GM18873 (cell line): ENCODE results near the gene POU4F1.

Experiments used
- ATAC-seq: cut with Tn5 transposase; IDR thresholded peaks from one replicate; pipeline ENCODE4 v1.9.1; 2021; ENCODE audit warnings: mild to moderate bottlenecking, moderate library complexity, moderate number of reproducible peaks; ENCODE audit not compliant: unreplicated experiment, low FRiP score

The POU4F1 gene

DNA sequence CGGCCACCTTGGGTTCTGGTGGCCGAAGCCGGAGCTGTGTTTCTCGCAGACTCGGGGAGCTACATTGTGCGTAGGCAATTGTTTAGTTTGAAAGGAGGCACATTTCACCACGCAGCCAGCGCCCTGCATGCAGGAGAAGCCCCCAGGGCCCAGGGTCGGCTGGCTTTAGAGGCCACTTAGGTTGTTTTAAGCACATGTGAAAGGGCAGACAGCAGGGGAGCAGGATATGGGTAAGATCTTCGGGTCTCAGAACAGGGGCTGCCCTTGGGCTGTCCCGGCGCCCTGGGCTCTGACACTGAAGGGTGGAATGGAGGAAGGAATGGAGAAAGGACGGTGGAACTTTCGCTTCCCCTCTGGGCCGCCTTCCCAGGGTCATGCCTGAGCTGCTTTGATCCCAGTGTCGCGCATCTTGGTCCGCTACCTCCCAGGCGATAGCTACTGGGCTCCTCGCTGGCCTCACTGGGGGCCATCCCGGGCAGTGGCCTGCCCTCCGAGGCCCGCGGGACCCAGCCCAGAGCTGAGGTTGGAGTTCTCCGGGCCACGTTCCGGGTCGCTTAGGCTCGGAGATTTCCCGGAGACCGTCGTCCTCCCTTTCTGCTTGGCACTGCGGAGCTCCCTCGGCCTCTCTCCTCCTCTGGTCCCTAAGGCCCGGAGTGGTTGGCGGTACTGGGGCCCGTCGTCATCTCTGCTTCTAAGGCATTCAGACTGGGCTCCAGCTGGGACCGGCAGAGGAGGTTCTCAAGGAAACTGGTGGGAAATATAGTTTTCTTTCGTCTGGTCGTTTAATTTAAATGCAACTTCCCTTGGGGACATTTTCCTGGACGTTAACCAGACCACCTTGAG lies 4.3 kb upstream of the POU4F1 start:
- no peak for ATAC-seq

DNA sequence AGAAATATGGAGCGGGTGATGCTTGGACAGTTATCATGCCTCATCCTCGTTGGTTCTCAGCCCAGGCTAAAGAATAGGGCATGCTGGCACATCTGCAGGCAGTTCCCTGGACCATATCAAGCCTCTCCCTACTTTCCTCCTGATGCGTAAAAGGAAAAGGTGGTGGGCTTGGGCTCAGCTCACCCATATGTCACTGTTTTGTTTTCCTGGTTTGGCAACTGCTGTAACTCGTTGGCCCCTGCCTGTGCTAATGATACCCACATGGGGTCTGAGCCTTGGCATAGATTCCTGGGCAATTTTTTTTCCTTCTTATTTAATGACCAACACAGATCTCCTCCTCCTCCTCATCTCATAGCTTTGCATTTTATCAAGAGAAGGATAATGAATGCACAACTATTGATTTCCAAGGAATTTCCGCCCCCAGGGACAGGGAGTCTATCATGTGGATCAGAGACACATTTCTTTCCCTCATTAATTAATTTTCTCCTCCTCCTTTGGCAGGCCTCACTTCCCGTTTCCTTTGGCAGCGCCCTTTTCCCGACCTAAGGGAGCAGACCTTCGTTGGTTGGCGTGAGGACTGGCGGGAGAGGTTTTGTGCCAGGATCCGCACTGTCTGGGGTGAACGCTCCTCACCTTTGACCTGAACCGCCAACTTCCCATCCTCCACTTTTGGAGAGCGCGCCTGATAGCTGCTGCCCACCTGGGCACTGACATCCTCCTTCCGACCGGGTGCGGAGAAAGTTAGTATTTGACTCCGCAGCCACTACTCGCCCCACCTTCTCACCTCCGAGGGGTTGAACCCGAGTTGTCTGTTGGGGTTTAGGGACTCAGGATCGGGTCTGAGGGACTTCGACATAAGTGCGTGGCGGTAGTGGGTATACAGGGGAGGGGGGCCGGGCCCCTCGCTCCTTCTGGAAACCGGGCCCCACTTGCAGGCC lies 3.4 kb upstream of the POU4F1 start:
- ATAC-seq = no peak

DNA sequence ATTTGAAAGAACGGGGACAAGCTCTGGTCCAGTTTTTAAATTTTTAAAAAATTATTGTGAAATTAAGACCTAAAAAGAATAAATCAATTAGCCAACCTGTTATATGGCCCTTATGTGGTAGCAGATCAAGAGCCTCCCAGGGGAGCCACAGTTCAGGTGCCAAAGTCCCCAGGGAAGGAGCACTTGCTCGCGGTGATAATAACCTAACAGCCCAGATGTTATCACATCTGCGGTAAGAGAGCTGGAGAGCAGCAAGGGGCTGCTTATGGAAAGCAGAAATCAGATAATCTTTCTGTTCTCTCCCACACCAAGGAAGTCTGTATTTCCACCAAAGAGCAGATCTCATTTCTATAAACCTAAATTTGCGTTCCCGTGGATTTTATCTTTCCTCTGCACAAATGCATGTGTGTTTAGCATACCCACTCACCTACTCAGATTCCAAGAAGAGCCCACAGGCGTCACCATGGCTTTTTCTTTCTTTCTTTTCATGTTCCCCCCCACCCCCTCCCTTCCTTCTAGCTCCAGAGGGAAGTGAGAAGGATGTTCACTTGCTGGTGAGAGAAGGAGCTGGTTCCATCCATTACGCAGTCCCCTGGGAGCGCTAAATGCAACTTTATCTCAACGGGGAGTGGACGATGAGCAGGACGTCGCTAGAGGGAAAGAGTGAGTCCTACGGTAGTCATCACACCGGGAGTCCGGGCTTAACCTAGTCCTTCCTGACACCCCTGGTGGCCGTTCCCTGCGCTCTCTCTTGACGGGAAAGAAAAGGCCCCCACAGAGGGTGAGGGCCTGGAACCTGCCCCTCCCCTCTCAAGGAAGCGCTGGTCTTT lies 1.6 kb upstream of the POU4F1 start:
- ATAC-seq = no peak

DNA sequence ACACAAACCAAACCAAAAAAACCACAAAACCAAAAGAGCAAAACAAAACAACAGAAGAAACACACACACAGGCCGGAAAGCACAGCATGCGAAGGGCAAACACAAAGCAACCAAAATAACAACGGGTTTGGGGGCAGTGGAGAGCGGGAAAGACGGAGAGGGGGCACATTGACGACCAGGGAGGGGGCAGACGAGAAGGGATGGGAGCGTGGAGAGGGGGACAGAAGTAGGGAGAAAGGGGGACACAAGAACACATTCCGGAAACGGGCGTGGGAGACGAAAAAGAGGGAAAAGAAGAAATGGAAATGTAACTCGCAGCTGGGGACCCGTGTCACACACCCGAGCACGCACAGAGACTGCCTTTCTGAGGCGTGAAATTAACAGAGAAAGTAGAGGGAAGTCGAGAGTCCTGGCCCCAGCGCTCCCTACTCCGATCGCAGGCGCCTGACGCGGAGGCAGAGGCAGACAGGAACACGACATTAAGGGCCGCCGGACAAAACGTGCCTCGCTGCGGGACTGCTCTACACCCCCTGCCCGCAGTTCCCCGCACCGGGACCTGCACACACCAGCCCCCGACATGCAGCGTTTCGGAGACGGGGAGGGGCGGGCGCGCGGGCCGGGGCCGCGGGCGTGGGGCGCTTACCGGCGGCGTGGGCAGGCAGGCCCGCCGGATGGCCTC lies 652 bp downstream of the POU4F1 start:
- peak; percentile 19 for ATAC-seq

DNA sequence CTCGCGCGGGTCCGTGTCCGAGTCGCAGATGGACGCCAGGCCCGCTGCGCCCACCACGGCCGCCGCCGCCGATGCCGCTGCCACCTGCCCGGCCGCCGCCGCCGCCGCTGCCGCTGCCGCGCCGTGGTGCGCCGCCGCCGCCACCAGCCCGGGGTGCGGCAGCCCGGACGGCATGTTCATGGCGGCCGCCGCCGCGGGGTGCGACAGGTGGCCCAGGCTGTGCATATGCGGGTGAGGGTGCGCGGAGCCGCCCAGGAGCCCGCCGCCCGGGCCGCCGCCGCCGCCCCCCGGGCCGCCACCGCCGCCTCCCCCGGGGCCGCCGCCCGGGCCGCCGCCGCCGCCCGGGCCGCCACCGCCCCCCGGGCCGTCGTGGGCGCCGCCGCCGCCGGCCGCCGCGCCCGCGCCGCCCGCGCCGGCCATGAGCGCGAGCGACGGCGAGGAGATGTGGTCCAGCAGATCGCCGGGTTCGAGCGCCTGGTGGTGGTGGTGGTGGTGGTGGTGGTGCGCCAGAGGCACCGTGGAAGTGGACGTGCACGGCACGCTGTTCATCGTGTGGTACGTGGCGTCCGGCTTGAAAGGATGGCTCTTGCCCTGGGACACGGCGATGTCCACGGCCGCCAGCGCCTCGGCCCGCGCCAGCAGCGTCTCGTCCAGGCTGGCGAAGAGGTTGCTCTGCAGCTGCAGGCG lies 1.3 kb downstream of the POU4F1 start:
- no peak for ATAC-seq

DNA sequence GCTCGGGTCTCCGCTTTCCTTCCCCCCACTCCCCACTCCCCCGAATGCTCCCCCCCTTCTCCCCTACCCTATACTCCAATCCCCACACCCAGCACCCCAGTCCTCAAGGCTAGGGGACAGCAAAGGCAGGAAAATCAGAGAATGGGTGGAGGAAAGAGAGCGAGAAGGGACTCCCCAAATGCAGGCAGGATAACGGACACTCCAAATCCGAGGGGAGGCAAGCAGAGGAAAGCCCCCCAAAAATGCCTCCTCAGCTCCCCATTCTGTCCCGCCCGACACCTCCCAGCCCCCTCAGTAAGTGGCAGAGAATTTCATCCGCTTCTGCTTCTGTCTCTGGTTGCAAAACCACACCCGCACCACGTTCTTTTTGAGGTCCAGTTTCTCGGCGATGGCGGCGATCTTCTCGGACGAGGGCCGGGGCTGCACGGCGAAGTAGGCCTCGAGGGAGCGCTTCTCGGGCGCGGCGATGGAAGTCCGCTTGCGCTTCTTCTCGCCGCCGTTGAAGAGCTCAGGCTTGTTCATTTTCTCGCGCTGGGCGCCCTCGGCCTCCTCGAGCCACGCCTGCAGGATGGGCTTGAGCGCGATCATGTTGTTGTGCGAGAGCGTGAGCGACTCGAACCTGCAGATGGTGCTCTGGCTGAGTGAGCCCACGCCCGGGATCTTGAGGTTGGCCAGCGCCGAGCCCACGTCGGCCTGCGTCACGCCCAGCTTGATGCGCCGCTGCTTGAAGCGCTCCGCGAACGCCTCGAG lies 2.1 kb downstream of the POU4F1 start:
- ATAC-seq = no peak

DNA sequence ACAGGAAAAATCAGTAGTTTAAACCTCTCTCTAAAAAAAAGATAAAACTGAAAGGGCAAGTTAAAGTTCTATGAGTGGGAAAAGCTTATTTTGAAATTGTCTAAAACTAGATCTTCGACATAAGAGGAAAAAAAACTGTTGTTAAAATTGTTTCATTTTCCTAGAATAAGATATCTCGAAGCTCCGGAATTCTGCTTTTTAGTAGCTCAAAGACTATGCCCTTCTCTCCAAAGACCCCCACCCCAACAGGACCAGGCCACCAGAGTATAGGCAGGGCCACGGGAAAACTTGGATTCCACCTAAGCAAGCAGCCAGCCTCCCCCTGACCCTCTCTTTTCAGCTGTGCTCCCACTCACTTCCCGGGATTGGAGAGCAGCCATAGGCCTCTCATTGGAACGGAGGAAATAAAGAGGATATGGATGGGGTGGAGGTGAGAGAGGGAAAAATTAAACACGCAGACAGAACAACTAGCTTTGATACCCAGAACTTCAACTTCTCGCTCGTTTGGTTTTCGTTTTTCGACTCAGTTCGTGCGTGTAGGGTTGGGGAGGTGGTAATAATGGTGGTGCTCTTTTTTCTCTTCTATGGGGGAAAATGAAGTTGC lies 3.0 kb downstream of the POU4F1 start:
- no peak for ATAC-seq

DNA sequence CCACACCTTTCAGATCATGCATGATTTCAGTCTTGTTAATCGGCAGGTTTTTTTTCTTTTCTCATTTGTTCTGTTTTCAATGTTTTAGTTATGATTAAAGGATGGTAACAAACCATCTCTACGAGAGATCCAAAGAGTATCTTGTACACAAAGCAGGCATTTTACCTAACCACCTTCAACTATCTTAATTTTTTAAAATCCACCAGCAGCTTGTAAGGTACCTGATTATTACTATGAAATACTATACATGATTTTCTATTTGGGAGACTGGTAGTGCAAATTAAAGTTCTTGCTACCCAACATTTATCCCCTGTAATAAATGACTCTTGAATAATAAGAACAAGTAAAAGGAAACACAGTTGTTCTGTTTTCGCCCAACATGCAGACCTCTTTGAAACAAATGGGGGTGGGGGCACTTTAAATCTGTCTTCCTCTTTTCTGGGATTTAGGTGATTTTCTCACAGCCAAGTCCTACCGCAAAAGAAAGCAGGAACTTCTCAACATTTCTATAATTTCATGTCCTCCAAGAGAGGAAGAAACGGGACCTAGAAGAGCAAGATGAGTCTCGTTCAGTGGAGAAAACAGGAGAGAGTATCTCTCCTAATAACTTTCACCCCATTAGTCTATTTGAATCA lies 3.6 kb downstream of the POU4F1 start:
- no peak for ATAC-seq

DNA sequence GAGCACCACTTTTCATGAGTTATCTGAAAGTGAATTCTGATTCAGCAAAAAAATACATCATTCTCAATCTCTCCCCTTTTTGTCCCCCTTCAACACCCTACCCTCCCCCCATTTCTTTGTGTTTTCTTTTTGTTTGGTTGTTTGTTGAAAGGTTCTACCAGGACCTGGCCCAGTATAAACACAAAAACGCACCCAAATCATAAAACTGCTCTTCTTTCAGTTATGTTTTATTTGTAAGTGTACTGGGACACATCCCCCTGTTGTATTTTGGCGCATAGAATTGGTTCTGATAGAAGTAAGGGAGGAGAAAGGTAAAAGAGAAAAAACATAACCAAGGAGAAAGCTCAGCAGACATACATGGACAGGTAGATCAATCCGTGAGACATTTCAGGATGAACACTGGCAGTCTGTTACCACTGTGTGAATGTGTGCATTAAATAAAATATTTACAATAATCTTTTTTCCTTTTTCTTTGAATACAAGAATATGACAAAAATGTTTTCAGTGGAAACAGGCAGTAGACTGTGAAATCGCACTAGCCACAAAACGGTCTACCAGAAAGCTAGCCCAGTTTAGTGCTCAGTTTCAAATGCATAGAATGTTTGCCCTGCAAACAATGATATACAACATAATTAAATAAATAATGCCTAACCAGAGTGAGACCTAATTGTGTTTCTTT lies 4.2 kb downstream of the POU4F1 start:
- no peak for ATAC-seq

DNA sequence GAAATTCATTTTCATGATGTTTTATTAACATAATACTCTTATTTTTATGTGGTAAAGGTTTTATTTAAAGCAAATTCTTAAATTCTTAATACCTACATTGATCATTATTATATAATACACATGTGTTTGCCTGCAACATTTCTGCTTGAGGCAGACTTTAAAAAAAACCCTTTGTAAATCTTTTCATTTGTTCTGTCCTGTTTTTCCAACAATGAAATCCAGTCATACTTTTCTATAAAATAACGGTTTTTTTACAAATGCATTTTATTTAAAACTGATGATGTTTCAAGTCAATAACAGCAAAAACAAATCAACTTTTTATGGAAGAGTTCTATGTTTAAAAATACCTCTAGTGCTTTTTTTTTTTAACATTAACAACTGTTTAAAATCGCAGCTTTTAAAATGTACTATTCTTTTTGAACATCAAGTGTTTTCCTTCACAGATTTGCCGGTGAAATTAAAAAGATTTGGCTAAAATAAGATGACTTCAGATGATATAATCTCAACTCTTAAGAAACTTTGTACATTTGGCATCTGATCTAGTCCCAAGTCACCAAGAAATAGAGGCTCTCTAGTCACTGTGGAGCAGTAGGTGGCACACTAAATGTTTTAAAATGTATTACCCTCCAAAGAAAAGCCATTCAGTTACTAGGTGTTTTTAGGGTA lies 5.1 kb downstream of the POU4F1 start:
- no peak for ATAC-seq

DNA sequence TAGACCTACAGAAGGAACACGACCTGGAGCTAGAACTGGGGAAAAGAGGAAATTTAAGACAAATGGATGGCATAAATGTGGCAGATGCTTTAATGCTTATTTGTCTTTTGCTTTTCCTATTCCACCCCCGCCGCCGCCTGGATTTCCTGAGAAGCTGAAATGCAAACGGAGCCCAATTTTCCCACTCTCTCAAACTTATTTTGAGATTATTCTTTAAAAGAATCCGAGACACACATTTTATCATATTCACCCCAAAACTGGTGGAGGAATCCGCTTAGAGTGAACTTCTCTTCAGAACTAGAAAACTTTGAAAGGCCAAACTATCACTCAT lies 5.8 kb downstream of the POU4F1 start:
- no peak for ATAC-seq

DNA sequence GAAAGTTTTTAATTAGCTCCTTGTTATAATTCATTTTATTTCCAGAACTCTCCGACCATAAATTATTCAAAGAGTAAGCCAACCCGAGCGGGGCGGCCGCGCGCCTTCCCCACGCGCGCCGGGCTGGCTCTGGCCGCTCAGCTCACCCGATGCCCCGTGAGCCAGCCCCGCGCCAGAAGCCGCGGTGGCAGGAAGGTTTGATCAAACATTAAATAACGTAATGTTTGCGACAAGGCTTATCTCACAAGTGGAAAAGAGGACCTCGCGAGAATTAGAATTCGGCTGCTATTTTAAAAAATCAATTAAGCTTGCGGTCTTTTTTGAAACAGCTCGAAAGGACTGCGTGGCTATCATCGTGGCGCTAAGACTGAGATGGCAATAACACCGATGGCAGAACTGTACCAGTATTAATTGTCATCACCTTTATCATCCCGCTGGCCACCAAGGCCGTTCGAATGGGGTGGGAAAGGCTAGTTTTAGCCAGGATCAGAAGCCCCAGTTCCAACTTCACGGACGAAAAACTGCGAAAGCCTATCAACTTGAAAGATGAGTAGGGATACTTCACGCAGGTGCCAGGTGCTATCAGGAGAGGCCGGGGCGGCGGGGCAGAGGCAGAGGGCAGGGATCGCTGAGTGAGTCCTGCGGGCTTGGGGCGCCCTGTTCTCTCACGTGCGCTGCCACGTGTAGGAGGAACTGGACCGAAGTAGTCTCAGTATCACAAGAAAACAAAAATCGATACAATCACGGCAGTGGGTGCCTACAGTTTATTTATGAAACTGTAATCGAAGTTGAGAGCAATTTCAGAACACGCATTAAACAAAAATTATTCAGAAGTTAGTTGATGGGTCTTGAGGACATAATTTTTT lies 6.4 kb downstream of the POU4F1 start:
- no peak for ATAC-seq

DNA sequence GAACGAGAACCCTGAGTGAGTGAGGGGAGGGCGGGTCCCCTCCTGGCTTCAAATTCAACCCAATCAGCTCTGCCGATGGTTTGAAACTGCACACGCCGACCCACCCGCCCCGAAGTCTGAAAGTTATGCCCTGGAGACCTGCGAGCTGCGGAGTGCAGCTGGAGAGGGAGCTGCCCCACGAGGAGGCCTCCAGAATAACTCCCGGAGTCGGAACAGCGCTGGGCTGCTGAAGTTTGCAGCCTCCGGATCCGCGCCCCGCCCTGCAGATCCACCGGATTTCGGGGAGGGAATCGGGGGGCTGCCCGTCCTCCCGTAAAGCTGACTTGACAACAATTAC lies 7.0 kb downstream of the POU4F1 start:
- ATAC-seq = no peak

DNA sequence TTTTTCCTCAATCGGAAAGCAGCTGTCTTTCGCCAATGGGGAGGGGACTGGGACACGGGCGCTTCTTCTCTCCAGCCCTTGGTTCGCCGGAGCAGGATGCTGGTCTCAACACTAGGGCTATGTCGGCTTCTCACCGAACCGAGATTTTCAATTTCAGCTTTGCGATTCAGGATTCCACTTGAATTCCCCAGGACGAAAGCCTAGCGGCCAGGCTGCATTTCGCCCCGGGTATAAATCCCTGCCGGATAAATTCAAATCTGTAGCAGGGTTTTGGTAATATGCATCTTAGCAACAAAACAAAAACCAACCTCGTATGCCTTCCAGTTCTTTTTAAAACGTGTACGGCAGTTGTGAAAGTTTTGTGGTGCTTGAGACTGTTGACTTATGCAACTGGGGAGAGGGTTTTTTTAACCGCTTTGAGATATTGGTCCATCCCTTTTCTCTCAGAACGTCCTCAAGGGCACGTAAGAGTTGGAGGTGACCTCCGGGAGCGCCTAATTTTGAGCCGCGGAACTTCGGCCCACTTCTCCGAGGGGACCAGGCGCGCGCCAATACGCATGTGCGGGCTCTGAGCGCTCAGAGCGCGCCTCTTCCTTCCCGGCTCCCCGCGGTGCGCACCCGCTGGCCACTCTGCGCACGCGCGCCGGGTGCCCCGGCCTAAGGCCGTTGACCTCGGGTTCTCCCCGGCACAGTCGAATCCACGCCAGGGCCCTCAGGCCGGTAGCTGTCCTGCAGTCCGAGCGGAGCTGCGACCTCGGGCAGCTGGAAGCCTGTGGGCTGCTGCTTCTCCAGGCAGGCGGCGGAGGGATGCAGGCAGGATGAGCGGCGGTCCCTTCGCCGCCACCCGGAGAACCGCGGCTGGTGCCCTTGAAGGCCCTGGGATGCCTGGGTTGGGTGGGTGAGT lies 7.6 kb downstream of the POU4F1 start:
- no peak for ATAC-seq

DNA sequence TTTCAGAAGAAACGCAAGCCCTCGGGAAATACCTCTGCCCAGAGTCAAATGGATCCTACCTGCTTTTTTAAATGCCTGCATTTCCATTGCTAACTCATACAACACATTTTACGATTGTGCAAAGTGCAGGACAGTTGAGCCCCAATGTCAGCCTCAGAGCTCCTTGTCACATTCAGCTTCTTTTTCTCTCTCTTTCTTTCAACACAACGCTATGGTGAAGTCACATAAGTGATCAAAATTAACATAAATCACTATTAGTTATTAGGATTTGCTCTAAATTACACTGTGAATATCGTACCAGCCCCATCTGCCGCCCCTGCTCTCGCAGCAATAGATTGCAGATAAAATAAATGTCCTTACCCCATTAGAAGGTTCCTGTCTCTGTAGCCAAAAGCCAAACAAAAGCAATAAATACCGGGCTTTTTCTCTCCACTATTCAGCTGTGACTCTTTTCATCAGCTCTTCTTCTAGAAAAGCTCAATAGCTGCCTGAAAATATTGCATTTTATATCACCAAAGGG lies 8.8 kb downstream of the POU4F1 start:
- ATAC-seq = no peak
